Prostate gland (tissue), 2 donors: ENCODE results near the gene SMARCA4.

Experiments used
- CTCF ChIP-seq, 4 experiments: fragments of 200-600 bp in 2 of 4; fragments of 450-650 bp in 2 of 4; sonication (generic) in 2 of 4; IDR thresholded peaks; 1 replicate in 3 of 4; 2 replicates in 1 of 4; pipeline ENCODE4 v1.5.1; 2016 to 2019; ENCODE audit warnings: antibody characterized with exemption in 4 of 4, mild to moderate bottlenecking in 2 of 4, moderate library complexity in 2 of 4
- POLR2A ChIP-seq: fragments of 450-650 bp; IDR thresholded peaks from one replicate; pipeline ENCODE4 v1.6.1; 2016; ENCODE audit warnings: antibody characterized with exemption, mild to moderate bottlenecking
- POLR2AphosphoS5 ChIP-seq: sonication (generic); formaldehyde crosslinking; IDR thresholded peaks from one replicate; pipeline ENCODE4 v1.6.1; 2017; ENCODE audit warnings: antibody characterized with exemption

DNA sequence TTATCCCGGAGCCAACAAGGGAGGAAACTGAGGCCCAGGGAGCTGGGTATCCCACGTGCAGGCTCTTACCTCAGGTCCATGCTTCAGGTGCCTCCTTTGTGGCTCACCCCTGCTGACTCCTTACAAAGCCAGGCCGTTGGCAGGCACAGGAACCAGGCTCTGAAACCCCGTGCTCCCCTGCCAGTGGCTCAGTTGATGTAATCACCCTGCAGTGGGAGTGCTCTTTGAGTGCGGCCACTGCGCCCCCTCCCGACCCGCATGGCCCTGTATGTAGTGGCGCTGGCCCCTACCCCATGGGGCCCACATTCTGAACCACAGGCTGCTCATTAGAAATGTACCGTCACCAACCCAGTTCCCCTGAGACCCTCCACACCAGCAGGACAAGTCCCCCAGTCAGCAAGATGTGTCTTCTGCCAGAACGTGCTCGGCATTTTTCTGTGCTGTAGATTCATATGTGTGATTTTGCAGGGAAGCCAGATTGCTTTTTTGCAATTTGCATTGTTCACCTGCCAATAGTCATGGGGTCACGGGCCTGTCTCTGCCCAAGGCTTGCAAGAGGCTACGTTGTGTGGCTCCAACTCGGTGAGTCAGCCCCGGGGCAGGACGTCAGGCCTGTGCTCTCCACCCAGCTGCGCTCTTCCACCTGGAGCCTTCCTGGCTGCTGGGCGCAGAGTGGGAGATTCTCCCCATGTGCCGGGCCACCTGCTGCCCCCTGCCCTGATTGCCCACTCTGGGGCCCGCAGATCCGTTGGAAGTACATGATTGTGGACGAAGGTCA is 60.3 kb downstream of the SMARCA4 start:
- TF ChIP-seq POLR2AphosphoS5 (no peak), CTCF (IDR thresholded peaks at IDR 0.05) (no peak), POLR2A (no peak)
